SK-N-MC (cell line): ENCODE measurements around the gene MGAT5.

Source experiments
- DNase-seq: peaks from one replicate; pipeline ENCODE4 v3.0.0-alpha.2; 2011; ENCODE audit warnings: low read depth, low spot score
- H3K27ac ChIP-seq: fragments of 200-600 bp; sonication (generic); 2 replicates; pipeline ENCODE4 v1.5.1; 2016; ENCODE audit warnings: mixed run types
- H3K36me3 ChIP-seq: fragments of 200-600 bp; sonication (generic); 2 replicates; pipeline ENCODE4 v1.6.1; 2017; ENCODE audit warnings: antibody characterized with exemption, low read length, mixed read lengths; ENCODE audit not compliant: insufficient read depth
- H3K4me3 ChIP-seq: fragments of 200-600 bp; sonication (generic); 2 replicates; pipeline ENCODE4 v1.5.1; 2016
- H3K9ac ChIP-seq: fragments of 200-600 bp; sonication (generic); 2 replicates; pipeline ENCODE4 v1.8.0; 2017; ENCODE audit warnings: mixed run types, mixed read lengths; ENCODE audit not compliant: insufficient read length
- H3K9me3 ChIP-seq: fragments of 200-600 bp; sonication (generic); 2 replicates; pipeline ENCODE4 v1.6.1; 2017; ENCODE audit warnings: low read depth, mild to moderate bottlenecking, antibody characterized with exemption, low read length, moderate library complexity, mixed read lengths
- EZH2 ChIP-seq: fragments of 200-600 bp; sonication (generic); IDR thresholded peaks from one replicate; pipeline ENCODE4 v1.6.1; 2017; ENCODE audit warnings: antibody characterized with exemption
- FOXP2 ChIP-seq: optimal IDR thresholded peaks from 2 replicates; pipeline ENCODE3; 2011; ENCODE audit warnings: mild to moderate bottlenecking, moderate library complexity; ENCODE audit not compliant: insufficient read depth; ENCODE audit errors: extremely low read length, control extremely low read depth
- POLR2AphosphoS5 ChIP-seq: IDR thresholded peaks from 2 replicates; pipeline ENCODE4 v1.6.1; 2012; ENCODE audit warnings: mild to moderate bottlenecking, low read depth, low read length, borderline replicate concordance

MGAT5 gene

GRCh38 chr2:134440336-134440909 lies 186.6 kb downstream of the MGAT5 start:
- H3K9me3 ChIP-seq = no peaks in the 10 kb centered on the region
- H3K27ac ChIP-seq = no peak overlapping the region
- no peaks in the 10 kb centered on the region for H3K36me3 ChIP-seq
- no peak overlapping the region for H3K4me3 ChIP-seq
- no peak for DNase-seq
- no peak overlapping the region for H3K9ac ChIP-seq
- no peak for TF ChIP-seq FOXP2
- TF ChIP-seq POLR2AphosphoS5 = no peak
- no peak for TF ChIP-seq EZH2

- TF ChIP-seq POLR2AphosphoS5 (no peak), EZH2 (no peak), FOXP2 (no peak)
- Histone ChIP-seq H3K4me3 (no peak overlapping the region), H3K9me3 (no peaks in the 10 kb centered on the region), H3K27ac (no peak overlapping the region), H3K36me3 (no peaks in the 10 kb centered on the region), H3K9ac (no peak overlapping the region)
- no peak for DNase-seq
These were observed 187.4 kb downstream of the MGAT5 start for GRCh38 chr2:134441153-134441863.

GRCh38 chr2:134443814-134444480 lies 190.1 kb downstream of the MGAT5 start:
- Histone ChIP-seq H3K9ac (no peak overlapping the region), H3K27ac (no peak overlapping the region), H3K4me3 (no peak overlapping the region), H3K9me3 (no peaks in the 10 kb centered on the region), H3K36me3 (no peaks in the 10 kb centered on the region)
- DNase-seq = no peak
- TF ChIP-seq POLR2AphosphoS5 (no peak), FOXP2 (no peak), EZH2 (no peak)

GRCh38 chr2:134445116-134445515 lies 191.2 kb downstream of the MGAT5 start:
- TF ChIP-seq POLR2AphosphoS5 (no peak), EZH2 (no peak), FOXP2 (no peak)
- Histone ChIP-seq H3K27ac (no peak overlapping the region), H3K36me3 (no peaks in the 10 kb centered on the region), H3K9ac (no peak overlapping the region), H3K4me3 (no peak overlapping the region), H3K9me3 (no peaks in the 10 kb centered on the region)
- no peak for DNase-seq

GRCh38 chr2:134445985-134446382 lies 192.1 kb downstream of the MGAT5 start:
- no peaks in the 10 kb centered on the region for H3K9me3 ChIP-seq
- H3K9ac ChIP-seq = no peak overlapping the region
- DNase-seq = no peak
- TF ChIP-seq POLR2AphosphoS5 (no peak), FOXP2 (no peak), EZH2 (no peak)
- H3K27ac ChIP-seq = no peak overlapping the region
- no peak overlapping the region for H3K4me3 ChIP-seq
- H3K36me3 ChIP-seq = no peaks in the 10 kb centered on the region

GRCh38 chr2:134446383-134447017 lies 192.6 kb downstream of the MGAT5 start:
- DNase-seq = no peak
- no peaks in the 10 kb centered on the region for H3K36me3 ChIP-seq
- TF ChIP-seq EZH2 (no peak), FOXP2 (no peak), POLR2AphosphoS5 (no peak)
- H3K9me3 ChIP-seq = no peaks in the 10 kb centered on the region
- no peak overlapping the region for H3K9ac ChIP-seq
- no peak overlapping the region for H3K4me3 ChIP-seq
- H3K27ac ChIP-seq = no peak overlapping the region

- Histone ChIP-seq H3K36me3 (no peaks in the 10 kb centered on the region), H3K27ac (no peak overlapping the region), H3K9me3 (no peaks in the 10 kb centered on the region), H3K9ac (no peak overlapping the region), H3K4me3 (no peak overlapping the region)
- TF ChIP-seq EZH2 (no peak), FOXP2 (no peak)
- DNase-seq = no peak
These were observed 193.8 kb downstream of the MGAT5 start for GRCh38 chr2:134447669-134448068.

- H3K36me3 ChIP-seq = no peaks in the 10 kb centered on the region
- no peak overlapping the region for H3K9ac ChIP-seq
- no peak for DNase-seq
- H3K27ac ChIP-seq = no peak overlapping the region
- TF ChIP-seq FOXP2 (no peak), EZH2 (no peak), POLR2AphosphoS5 (no peak)
- H3K4me3 ChIP-seq = no peak overlapping the region
- H3K9me3 ChIP-seq = no peaks in the 10 kb centered on the region
These were observed 194.8 kb downstream of the MGAT5 start for GRCh38 chr2:134448650-134449049.
